Stimulated activated CD8-positive, alpha-beta memory T cell treated with anti-CD3 and anti-CD28 coated beads, Interleukin-4, amount 100 ng/mL, for 48 hours (primary cell): Measurements from ENCODE around the gene NUP210L.
A peak's percentile ranks its signal among the peaks of the same experiment; 100 is the strongest.
"Not testable (repeated sequence)": the region's sequence is repeated elsewhere in the genome, so short reads cannot be mapped to it uniquely, and the experiment has no call there.

Source experiments
- DNase-seq: peaks from one replicate; pipeline ENCODE4 v3.0.0-alpha.2; 2020

NUP210L gene

DNA sequence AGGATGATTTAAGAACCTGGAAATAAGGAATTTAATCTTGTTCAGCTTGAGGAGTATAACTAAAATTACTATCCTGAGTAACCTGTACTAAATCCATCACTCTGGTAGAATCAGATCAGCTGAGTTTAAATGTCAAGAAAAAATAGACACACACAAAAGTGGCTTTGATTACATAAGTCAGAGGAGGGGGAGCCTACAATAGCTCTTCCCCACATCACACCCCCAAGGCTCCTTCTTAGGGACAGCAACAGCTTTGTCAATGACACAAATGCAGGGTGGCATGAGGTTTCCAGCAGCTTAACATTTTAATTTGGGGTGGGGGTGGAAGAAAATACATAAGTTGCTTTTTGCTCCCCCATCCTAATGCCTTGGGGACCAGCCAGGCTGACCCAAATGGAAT is 12.6 kb upstream of the NUP210L start:
- DNase-seq = no peak

DNA sequence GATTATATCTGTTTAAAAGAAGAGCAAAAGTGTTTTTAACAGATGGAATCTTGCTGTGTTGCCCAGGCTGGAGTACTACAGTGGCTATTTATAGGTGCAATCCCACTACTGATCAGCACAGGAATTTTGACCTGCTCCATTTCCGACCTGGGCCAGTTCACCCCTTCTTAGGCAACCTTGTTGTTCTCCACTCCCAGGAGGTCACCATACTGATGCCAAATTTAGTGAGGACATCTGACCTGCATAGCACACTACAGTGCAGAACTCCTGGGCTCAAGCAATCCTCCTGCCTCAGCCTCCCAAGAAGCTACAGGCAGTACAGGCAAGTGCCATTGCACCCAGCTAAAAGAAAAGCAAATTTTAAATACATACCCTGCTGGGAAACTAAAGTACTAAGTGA is 11.3 kb upstream of the NUP210L start:
- no peak for DNase-seq

DNA sequence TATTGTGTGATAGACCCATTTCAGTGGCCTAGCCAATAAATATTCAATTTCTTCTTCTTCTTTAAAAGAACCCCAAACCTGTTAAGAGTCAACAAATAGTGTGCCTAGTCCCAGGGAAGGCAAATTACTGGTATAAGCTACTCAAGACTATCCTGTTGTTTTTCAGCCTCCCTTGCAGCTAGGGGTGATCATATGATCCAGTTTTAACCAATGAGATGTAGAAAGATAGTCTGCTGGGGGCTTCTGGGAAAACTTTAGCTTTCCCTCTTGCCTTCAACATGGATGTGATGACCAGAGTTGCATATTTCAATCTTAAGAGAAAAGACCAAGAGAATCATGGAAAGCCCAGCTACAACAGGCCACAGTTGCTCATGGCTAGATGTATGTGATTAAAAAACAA is 4.7 kb upstream of the NUP210L start:
- DNase-seq = no peak

DNA sequence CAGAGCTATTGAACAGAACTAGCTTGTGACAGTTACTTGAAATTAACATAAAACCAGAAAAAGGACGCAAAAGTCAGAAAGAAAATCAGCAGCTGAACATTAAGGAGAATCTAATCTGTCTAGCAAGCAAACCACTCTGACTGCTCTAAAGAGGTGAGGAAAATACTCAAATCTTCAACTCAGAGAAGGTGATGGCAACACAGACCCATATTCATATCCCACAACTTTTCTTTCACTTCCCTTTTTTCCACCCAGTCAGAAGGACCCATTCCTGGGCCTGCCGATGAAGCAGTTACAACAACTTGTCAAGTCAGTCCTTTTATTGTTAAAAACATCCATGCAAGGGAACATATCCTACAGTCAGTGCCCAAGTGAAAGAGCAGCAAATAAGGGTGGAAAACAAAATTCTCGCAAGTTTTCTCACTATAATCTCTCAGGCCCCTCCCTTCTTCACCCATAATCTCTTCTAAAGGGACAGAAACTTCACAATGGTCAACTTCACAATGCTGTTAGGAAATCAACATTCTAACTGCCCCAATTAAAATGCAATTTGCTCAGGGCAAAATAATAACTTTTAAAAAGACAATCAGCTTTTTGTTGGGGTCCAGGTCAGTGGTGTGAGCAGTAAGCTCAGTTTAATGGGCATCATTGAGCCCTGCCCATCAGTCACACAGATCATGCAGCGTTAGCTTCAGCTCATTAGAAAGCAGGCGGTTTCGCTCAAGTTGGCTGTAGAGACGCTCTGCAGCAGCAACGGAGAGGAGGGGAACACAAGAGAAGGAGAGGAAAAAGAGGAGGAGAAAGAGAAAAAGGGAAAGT is 3.6 kb upstream of the NUP210L start:
- no peak for DNase-seq

DNA sequence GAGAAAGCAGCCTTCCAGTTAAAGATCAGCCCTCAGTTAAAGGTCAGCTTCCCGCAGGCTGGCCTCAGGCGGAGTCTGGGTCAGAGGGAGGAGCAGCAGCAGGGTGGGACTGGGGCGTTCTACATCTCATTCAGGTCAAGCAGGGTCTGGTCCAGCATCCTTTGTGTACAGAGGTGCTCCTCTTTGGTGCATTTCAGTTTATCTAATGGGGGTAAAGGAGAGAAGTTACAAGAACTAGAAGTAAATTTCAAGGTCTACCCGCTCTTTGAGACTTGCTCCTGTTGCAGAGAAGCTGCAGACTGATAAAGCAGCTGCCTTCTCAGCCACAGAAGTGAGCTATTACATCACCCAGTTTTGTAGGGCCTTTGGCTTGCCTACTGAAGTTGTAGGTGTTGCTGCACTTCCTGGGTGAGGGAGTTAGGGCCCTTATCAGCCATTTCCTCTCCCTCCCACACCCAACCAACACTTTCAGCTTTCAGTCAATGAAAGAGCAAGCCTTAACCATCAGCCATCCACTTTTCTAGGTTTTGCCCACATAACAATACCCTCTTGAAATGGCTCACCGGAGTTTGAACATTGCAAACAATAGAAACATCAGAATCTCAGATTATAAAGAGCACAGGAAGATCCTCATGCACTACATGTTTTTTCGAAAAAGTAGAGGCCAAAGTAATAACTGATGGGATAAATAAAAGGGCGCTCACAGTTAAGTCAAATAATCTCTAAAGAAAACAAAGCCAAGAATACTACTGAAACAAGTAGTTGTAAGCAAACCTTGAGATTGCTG is 2.8 kb upstream of the NUP210L start:
- DNase-seq = peak; percentile 73

DNA sequence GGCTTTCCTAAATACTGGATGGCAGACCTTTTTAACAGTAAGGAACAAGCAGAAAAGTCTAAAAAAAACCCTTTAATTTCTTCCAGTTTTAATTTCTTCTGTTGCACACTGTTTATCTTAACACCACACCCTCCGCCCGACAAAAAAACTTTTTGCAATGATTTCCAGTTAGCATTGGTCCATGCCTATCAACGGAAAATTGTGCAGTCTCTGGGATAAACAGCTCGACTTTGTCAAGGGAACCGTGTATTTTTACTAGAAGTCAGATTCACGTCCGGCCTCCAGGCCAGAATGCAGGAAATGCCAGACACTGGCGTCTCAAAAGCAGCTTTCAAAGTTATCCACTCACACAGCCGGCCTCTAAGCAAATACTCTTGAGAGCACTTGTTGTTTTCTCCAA is 378 bp upstream of the NUP210L start:
- DNase-seq = no peak

DNA sequence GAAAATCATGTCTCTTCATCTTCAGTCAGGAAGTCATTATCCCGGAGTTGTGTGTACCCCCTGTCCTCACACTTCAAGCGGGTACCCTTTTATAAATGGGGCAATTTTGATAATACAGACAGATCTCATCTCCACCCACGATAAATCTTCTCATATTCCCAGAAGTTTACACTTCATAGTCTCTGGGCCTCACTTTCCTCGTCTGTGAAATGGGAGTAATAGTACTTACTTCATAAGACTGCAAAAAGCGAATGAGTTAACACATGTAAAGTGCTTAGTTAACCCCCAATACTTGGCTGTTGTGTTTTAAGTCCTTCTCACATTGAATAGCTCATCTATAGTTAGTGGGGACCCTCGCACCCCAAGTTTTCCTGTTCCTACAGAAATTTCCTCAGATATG is 820 bp downstream of the NUP210L start:
- no peak for DNase-seq

DNA sequence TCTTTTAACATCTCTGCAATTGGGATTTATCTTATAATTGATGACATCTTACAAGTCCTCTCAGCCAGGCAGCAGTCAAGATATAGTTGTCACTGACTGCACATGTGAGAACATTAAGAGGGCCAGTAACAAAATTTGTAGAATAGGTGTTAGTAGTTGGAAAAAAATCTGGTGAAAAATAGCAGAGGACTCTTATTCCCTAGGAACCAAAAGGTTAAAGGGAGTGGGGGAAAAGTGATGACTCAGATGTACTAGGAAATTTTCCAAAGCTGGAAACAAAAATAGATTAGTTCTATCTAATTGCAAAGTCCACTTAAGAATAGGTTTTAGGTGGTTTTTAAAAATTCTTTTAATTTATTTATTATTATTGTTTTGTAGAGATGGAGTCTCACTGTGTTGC is 3.6 kb downstream of the NUP210L start:
- no peak for DNase-seq

DNA sequence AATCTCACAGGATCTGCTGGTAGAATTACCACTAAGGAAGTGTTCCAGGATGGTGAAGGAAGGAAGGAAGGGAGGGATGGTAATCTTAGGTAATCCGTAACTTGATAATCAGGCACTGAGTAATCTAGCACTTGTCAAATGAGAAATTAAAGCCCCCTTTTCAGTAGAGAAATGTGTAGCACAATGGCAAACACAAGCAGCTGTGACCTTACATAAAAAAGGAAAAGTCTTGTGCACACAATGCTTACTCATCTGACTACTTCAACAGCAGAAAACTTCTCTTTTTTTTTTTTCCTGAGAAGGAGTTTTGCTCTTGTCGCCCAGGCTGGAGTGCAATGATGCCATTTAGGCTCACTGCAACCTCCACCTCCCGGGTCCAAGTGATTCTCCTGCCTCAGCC is 6.1 kb downstream of the NUP210L start:
- DNase-seq = no peak

DNA sequence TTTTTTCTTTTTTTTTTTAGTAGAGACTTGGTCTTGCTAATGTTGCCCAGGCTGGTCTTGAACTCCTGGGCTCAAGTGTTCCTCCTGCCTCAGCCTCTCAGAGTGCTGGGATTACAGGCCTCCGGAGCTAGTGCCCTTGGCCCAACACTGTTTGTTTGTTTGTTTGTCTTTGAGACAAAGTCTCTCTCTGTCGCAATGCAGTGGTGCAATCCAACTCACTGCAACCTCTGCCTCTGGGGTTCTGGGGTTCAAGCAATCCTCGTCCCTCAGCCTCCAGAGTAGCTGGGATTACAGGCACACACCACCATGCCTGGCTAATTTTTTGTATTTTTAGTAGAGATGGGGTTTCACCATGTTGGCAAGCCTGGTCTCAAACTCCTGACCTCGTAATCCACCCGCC is 7.4 kb downstream of the NUP210L start:
- not testable (repeated sequence) for DNase-seq

DNA sequence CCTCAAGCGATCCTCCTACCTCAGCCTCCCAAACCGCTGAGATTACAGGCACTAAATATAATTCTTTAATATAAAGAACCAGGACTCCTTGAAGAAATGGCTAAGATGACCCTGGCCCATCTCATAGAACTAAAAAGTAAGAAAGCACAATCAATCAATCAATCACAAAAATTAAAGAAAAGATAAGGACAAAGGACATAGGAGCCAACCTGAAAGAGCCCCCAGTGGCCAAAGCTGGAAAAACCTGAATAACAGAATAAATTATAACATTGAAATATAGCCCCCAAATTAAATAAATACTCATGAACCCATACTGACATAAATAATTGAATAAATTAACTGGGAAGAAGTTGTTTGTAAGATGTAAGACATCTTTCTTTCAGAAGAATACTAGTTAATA is 8.9 kb downstream of the NUP210L start:
- DNase-seq = no peak

DNA sequence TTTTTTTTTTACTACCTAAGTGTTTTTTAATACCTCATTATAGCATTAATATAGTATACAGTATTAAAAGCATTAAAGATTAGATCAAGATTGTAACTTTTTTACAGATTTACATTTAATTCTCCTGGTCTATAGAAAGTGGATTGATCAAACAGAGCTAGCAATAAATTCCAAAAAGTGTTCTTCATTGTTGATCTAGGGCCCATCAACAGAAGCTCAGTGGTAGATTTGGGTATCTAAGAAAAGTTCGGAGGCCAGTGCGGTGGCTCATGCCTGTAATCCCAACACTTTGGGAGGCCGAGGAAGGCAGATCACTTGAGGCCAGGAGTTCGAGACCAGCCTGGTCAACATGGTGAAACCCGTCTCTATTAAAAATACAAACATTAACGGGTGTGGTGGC is 12.5 kb downstream of the NUP210L start:
- DNase-seq = no peak

DNA sequence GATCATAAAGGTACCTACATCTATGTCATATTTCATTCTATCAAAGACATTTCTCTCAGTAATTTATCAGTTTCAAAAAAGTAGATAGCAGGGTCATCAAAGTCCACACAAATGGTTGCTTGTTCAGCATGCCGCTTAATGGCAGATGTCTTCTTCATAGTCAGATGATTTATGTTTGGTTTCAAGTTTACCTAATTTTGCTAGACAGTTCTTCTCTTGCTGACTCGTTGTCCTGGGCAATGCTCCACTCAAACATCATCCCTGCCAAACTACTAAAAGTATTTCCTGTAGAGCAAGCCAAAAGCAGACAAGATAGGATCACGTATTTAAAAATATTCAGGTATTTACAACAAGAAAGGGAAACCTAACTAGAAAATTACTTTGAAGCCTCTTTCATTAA is 13.6 kb downstream of the NUP210L start:
- DNase-seq = no peak

DNA sequence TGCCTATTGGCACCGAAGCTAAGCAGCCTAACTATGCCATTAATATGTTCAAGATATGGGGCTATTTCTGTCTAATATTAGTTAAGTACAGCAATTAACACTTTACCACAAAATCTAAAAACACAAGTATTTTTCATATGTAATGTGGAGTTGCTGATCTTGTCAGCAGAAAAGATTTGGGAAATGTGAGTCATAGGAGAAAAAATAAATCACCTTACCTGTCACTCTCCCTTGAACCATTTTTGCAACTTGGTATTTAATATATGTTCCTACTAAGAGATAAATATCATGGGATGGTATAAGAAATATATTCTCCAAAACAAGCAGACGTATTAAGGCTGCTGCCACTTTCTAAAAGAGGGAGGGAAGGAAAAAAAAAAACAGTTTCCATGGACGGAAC is 17.0 kb downstream of the NUP210L start:
- no peak for DNase-seq

DNA sequence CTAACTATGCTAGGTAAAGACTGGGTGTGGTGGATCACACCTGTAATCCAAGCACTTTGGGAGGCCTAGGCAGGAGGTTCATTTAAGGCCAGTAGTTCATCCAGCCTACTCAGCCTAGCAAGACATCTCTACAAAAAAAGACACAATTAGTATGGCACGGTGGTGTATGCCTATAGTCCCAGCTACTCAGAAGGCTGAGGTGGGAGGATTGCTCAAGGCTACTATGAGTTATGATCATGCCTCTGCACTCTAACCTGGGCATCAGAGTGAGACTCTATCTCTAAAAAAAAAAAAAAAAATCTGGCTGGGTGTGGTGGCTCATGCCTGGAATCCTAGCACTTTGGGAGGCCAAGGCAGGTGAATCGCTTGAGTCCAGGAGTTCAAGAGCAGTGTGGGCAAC is 21.6 kb downstream of the NUP210L start:
- DNase-seq = no peak

DNA sequence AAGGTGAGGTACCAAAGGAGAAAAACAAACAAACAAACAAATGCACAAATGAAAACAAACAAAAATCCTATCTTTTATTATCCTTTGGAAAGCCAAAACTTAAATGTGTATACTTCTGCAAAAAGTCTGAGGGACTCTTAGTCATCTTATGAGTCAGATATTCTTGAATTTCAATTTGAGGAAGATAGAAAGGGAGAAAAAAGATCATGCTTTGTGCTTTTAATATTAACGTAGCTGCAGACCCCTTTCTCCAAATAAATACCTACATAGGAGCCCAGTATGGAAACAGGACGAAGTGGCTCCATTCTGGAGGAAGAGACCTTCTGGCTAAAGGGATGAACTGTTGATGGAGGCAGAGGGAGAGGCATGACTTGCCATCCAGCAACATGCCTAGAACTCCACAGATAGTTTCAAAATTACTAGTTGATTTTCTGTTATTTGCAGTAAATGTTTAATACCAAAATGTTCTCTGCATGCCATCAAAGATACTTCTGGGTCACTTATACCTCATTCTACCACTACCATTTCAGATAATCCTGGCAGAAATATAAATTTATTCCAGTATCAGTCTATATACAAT is 25.4 kb downstream of the NUP210L start:
- no peak for DNase-seq

DNA sequence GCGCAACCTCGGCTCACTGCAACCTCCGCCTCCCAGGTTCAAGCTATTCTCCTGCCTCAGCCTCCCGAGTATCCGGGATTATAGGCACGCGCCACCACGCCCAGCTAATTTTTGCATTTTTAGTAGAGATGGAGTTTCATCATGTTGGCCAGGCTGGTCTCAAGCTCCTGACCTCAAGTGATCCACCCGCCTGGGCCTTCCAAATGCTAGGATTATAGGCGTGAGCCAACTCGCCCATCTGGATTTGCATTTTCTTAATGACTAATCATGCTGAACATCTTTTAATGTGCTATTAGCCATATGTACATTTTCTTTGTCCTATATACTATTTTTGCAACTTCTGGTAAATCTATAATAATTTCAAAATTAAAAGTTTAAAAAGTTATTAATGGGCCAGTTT is 31.7 kb downstream of the NUP210L start:
- not testable (repeated sequence) for DNase-seq

DNA sequence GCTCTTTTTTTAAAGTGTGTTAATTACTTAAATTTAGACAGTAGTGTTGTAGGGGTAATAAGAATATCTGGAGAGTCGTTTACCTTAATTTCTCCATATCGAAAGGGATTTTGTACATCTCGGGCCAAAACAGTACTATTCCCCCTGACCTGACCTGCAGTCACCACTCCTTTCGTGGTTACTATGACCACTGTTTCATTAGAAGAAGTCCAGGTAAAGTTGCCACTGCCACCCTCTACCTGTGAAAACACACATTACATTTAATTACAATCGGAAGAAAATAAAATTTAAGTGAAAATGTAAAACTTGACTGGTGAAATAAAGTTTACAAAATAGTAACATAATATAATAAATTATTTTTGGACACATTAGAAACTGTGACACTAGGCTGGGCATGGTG is 37.2 kb downstream of the NUP210L start:
- no peak for DNase-seq

DNA sequence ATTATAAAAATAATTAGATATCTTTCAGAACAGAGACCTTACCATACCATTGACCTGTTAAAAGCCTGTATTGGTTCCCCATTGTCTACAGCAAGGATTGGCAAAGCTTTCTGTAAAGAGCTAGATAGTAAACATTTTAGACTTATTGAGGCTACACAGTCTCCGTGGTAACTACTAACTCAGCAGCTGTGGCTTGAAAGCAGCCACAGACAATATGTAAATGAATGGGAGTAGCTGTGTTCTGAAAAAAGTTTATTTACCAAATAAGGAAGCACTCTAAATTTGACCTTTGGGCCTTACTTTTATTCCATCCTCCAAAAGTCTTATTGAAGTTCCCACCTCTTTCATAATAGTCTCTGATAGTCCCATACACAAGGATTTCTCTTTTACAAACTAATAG is 39.7 kb downstream of the NUP210L start:
- no peak for DNase-seq

DNA sequence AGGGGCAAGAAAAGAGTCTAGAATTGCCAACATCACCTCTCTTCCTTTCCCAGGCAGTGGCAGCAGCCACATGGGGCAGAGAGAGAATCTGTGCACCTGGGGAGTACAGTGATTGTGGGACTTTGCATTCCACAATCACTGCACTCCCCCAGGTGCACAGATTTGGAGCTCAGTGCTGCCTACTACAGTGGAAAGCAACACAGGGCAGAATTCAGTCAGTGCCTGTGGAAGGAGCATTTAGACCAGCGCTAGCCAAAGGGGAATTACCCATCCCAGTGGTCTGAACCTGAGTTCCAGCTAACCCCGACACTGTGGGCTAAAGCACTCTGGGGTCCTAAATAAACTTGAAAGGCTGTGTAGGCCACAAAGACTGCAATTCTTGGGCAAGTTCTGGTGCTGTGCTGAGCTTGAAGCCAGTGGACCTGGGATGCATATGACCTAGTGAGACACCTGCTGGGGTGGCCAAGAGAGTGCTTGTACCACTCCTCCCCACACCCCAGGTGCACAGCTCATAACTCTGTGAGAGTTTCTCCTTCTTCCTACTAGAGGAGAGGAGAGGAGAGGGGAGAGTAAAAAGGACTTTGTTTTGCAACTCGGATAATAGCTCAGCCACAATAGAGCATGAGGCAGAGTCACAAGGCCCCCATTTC is 50.3 kb downstream of the NUP210L start:
- DNase-seq = no peak

DNA sequence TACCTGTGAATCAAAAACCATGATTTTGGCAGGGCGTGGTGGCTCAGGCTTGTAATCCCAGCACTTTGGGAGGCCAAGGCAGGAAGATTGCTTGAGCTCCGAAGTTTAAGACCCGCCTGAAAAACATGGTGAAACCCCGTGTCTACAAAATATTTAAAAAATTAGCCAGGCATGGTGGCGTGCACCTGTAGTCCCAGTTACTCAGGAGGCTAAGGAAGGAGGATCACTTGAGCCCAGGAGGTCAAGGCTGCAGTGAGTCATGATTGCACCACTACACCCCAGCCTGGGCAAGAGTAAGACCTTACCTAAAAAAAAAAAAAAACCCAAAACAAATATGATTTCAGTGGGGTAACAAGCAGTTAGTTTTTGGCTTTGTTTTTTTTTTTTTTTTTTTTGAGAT is 54.7 kb downstream of the NUP210L start:
- not testable (repeated sequence) for DNase-seq

DNA sequence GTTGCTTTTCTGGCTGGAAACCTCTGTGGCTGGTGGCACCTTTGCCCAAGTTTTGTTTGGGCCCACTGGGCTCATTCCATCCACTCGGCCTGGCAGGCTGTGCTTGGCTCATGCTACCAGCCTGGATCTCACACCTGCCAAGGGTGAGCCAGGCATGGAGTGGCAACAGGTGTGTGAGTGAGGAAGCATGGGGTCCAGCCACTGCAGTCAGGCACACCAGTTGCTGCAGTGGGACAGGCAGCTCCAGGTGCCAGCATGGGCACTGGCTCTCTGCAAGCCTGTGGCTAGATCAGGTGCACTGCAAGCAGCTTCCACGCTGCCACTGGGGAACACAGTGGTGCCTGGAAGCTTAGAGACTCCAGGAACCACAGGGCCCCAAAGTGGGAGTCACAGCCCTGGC is 57.0 kb downstream of the NUP210L start:
- DNase-seq = no peak

DNA sequence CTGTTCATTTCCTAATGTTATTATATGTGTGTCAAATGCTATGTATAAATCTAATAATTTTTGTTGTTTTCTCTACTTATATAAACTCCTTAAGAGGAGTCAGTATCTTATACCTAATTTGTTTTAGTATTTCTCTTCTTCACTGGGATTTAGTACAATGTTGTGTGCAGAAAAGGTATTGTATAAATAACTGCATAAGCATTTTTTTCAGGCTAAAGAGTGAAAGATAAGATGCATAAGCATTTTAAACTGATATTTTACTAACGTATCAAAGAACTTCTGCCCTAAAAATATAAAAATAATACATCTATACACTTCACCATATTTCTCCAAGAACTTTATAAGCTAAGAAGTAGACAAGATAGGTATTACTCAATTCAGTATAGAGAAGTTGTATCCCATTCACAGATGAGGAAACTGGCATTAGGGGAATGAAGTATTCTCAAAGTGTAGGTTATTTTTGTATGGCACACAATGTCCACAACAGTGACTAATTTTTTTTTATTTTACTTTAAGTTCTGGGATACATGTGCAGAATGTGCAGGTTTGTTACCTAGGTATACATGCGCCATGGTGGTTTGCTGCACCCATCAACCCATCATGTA is 59.3 kb downstream of the NUP210L start:
- no peak for DNase-seq
